ENCODE data around the gene FOXL1. TPM values are rescaled to one million over a fixed set of nuclear protein-coding genes. Genes with fewer than 3 reads are reported as not detected.

FOXL1 gene
- total RNA-seq, 1 experiment from 2014 or later, result 0.13 TPM

DNA sequence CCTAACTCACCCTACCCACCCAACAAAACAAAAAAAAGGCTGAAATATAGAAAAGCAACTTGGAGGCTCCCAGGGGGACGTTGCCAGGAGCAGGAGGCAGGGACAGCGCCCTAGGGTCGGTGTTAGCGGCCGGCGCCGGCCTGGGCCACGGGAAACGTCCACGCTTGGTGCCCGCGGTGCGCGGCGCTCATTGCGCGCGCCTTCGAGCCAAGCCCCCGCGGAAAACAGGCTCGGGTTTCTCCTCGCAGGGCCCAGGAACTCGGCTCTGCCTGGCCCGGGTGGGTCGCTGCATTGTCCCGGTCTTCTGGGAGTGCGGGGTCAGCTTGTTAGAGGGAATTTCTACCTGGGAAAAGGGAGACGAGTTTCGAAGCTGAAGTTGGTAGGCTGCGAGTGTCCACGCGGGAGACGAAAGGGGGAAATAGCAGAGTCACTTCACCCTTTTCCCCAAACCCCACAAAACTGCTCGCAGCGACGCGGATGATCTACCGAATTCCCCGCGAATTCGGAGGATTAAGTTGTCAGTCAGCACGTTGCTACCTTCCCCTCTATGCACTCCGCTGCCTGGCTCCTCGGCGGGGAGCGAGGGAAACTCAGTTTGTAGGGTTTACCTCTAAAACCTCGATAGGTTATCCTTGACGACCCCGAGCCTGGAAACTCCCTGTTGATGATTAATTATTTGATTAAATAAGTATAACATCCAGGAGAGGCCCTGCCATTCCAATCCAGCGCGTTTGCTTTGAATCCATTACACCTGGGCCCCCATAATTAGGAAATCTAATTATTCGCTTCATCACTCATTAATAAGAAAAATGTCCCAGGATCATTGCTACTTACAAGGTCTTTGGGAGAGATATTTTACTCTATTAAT is 12.5 kb upstream of the FOXL1 start:
- ChIA-PET POLR2A (ENCODE audit: low non-redundant PET) (no interaction called here), CTCF (interaction anchor here (1.0 kb wide), 1 partner anchor 310 kb away, joined by 4 read pairs; no protein-coding TSS in a partner anchor)
- DNase-seq (ENCODE audit: low spot score), result no peak
- peaks cover 64% of the 10 kb centered on the region for H3K27me3 ChIP-seq (replicated peaks; ENCODE audit: insufficient read depth, low read depth, low read length, poor library complexity)
- H3K4me1 ChIP-seq (ENCODE audit: insufficient read depth, low read length, poor library complexity, severe bottlenecking), result peaks cover 4% of the 10 kb centered on the region
- no peak overlapping the region for H3K27ac ChIP-seq (ENCODE audit: low read depth, low read length, poor library complexity, severe bottlenecking)
- no peaks in the 10 kb centered on the region for H3K36me3 ChIP-seq (ENCODE audit: insufficient read depth, low read length, poor library complexity, severe bottlenecking)
- TF ChIP-seq, protein P1, sequence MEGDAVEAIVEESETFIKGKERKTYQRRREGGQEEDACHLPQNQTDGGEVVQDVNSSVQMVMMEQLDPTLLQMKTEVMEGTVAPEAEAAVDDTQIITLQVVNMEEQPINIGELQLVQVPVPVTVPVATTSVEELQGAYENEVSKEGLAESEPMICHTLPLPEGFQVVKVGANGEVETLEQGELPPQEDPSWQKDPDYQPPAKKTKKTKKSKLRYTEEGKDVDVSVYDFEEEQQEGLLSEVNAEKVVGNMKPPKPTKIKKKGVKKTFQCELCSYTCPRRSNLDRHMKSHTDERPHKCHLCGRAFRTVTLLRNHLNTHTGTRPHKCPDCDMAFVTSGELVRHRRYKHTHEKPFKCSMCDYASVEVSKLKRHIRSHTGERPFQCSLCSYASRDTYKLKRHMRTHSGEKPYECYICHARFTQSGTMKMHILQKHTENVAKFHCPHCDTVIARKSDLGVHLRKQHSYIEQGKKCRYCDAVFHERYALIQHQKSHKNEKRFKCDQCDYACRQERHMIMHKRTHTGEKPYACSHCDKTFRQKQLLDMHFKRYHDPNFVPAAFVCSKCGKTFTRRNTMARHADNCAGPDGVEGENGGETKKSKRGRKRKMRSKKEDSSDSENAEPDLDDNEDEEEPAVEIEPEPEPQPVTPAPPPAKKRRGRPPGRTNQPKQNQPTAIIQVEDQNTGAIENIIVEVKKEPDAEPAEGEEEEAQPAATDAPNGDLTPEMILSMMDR (conservative IDR thresholded peaks at IDR 0.05; ENCODE audit: low read depth, low read length), result no peak
- no peak for TF ChIP-seq EZH2 (IDR thresholded peaks at IDR 0.05; ENCODE audit: borderline replicate concordance, low read depth, low read length, poor library complexity, severe bottlenecking)
- no TSS peak for BruUV-seq (replicated peaks)
- intact Hi-C loops (cut with micrococcal nuclease; ENCODE audit: unreplicated experiment), result loop anchor here (10.0 kb wide), 1 partner anchor 1069 kb away; no protein-coding TSS in a partner anchor
- H3K9me3 ChIP-seq (ENCODE audit: low read depth, low read length, poor library complexity, severe bottlenecking), result no peaks in the 10 kb centered on the region
- no peak overlapping the region for H3K4me3 ChIP-seq (ENCODE audit: low read depth, low read length, poor library complexity, severe bottlenecking)

DNA sequence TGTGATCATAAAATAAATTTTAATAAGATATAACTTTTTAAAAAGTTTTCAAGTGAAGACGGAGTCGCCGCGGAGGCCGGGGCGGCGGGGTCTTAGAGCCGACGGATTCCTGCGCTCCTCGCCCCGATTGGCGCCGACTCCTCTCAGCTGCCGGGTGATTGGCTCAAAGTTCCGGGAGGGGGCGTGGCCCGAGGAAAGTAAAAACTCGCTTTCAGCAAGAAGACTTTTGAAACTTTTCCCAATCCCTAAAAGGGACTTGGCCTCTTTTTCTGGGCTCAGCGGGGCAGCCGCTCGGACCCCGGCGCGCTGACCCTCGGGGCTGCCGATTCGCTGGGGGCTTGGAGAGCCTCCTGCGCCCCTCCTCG is 11.8 kb upstream of the FOXL1 start, which contains the start of gene FOXC2:
Gene FOXC2, plus strand, starts transcription at position 229 of the 365 bp plus-strand sequence. CDS start 507 bp downstream, outside the sequence.
- CTCF ChIA-PET, result interaction anchor here (0.5 to 1.0 kb wide), 2 partner anchors 10 to 310 kb away, joined by 4 to 11 read pairs; no protein-coding TSS in a partner anchor

DNA sequence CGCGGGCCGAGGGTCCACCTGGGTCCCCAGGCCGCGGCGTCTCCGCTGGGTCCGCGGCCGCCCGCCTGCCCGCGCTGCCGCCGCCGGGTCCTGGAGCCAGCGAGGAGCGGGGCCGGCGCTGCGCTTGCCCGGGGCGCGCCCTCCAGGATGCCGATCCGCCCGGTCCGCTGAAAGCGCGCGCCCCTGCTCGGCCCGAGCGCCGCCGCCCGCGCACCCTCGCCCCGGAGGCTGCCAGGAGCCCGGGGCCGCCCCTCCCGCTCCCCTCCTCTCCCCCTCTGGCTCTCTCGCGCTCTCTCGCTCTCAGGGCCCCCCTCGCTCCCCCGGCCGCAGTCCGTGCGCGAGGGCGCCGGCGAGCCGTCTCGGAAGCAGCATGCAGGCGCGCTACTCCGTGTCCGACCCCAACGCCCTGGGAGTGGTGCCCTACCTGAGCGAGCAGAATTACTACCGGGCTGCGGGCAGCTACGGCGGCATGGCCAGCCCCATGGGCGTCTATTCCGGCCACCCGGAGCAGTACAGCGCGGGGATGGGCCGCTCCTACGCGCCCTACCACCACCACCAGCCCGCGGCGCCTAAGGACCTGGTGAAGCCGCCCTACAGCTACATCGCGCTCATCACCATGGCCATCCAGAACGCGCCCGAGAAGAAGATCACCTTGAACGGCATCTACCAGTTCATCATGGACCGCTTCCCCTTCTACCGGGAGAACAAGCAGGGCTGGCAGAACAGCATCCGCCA is 11.2 kb upstream of the FOXL1 start:
- no TSS peak for BruUV-seq (replicated peaks)
- intact Hi-C loops (cut with micrococcal nuclease; ENCODE audit: unreplicated experiment), result loop anchor here (10.0 kb wide), 1 partner anchor 1068 kb away; no protein-coding TSS in a partner anchor
- TF ChIP-seq, protein P1 (conservative IDR thresholded peaks at IDR 0.05; ENCODE audit: low read depth, low read length), result no peak
- TF ChIP-seq EZH2 (IDR thresholded peaks at IDR 0.05; ENCODE audit: borderline replicate concordance, low read depth, low read length, poor library complexity, severe bottlenecking), result no peak

More for the DNA sequence above, 11.8 kb upstream of the FOXL1 start, which contains the start of gene FOXC2:
- H3K36me3 ChIP-seq (ENCODE audit: insufficient read depth, low read length, poor library complexity, severe bottlenecking), result no peaks in the 10 kb centered on the region
- H3K4me1 ChIP-seq (ENCODE audit: insufficient read depth, low read length, poor library complexity, severe bottlenecking), result peaks cover 4% of the 10 kb centered on the region
- POLR2A ChIA-PET (ENCODE audit: low non-redundant PET), result no interaction called here
- peak within 1 kb of the TSS; percentile 39 for H3K4me3 ChIP-seq (ENCODE audit: low read depth, low read length, poor library complexity, severe bottlenecking)
- intact Hi-C loops (cut with micrococcal nuclease; ENCODE audit: unreplicated experiment), result loop anchor here (10.0 kb wide), 1 partner anchor 1068 kb away; no protein-coding TSS in a partner anchor
- H3K9me3 ChIP-seq (ENCODE audit: low read depth, low read length, poor library complexity, severe bottlenecking), result no peaks in the 10 kb centered on the region
- BruUV-seq (replicated peaks), result no TSS peak
- no peak within 1 kb of the TSS for H3K27ac ChIP-seq (ENCODE audit: low read depth, low read length, poor library complexity, severe bottlenecking)
- TF ChIP-seq EZH2 (IDR thresholded peaks at IDR 0.05; ENCODE audit: borderline replicate concordance, low read depth, low read length, poor library complexity, severe bottlenecking), result no peak
- TF ChIP-seq, protein P1 (conservative IDR thresholded peaks at IDR 0.05; ENCODE audit: low read depth, low read length), result no peak
- H3K27me3 ChIP-seq (replicated peaks; ENCODE audit: insufficient read depth, low read depth, low read length, poor library complexity), result peaks cover 68% of the 10 kb centered on the region
- DNase-seq (ENCODE audit: low spot score), result peak; percentile 93

More for the DNA sequence above, 11.2 kb upstream of the FOXL1 start:
- no peaks in the 10 kb centered on the region for H3K9me3 ChIP-seq (ENCODE audit: low read depth, low read length, poor library complexity, severe bottlenecking)
- H3K4me3 ChIP-seq (ENCODE audit: low read depth, low read length, poor library complexity, severe bottlenecking), result peak overlapping the region; percentile 39
- no peaks in the 10 kb centered on the region for H3K36me3 ChIP-seq (ENCODE audit: insufficient read depth, low read length, poor library complexity, severe bottlenecking)
- H3K27ac ChIP-seq (ENCODE audit: low read depth, low read length, poor library complexity, severe bottlenecking), result no peak overlapping the region
- H3K4me1 ChIP-seq (ENCODE audit: insufficient read depth, low read length, poor library complexity, severe bottlenecking), result peaks cover 4% of the 10 kb centered on the region
- CTCF ChIA-PET, result interaction anchor here (0.5 to 1.0 kb wide), 2 partner anchors 9 to 309 kb away, joined by 4 to 11 read pairs; no protein-coding TSS in a partner anchor
- DNase-seq (ENCODE audit: low spot score), result peak; percentile 16
- H3K27me3 ChIP-seq (replicated peaks; ENCODE audit: insufficient read depth, low read depth, low read length, poor library complexity), result peaks cover 68% of the 10 kb centered on the region
- POLR2A ChIA-PET (ENCODE audit: low non-redundant PET), result no interaction called here
